HG02938 (cell line): Measurements from ENCODE around the gene MGAT5B.
"Not testable (repeated sequence)": the region's sequence is repeated elsewhere in the genome, so short reads cannot be mapped to it uniquely, and the experiment has no call there.

Experiments used
- ATAC-seq: cut with Tn5 transposase; IDR thresholded peaks from one replicate; pipeline ENCODE4 v1.9.1; 2021; ENCODE audit warnings: mild to moderate bottlenecking, moderate library complexity; ENCODE audit not compliant: unreplicated experiment

Gene MGAT5B

DNA sequence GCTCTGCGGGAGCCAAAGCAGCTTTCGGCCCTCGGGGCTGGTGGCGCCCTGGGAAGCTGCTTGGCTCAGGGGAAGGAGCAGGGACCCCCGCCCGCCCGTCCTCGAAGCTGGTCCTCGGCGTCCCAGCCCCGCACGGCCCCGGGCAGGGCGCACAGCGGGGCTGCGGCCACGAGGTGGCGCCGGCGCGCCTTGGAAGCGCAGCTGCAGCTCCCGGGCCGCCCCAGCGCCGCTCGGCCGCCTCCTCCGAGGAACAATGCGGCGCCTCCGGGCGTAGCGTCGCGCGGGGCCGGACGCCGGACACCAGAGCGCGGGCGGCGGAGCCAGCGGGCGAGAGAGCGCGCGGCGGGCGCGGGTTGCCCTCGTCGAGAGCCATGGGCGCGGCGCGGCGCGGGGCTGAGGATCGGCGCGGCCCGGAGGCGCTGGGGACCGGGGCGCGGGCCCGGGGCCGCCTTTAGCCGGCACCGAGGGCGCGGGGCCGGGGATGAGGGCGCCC is at the start of gene MGAT5B:
Gene MGAT5B (plus strand): TSS at position 229 of the 493 bp plus-strand sequence. CDS start 626 bp downstream, outside the sequence.
- no peak for ATAC-seq

GRCh38 chr17:76820039-76820438 is 48.2 kb upstream of the MGAT5B start:
- ATAC-seq, result no peak

- no peak for ATAC-seq
Measured at GRCh38 chr17:76820561-76820960, 47.6 kb upstream of the MGAT5B start.

- no peak for ATAC-seq
Measured at GRCh38 chr17:76822184-76822778, 45.9 kb upstream of the MGAT5B start.

- no peak for ATAC-seq
Measured at GRCh38 chr17:76824093-76824492, 44.1 kb upstream of the MGAT5B start.

GRCh38 chr17:76826330-76827068 is 41.7 kb upstream of the MGAT5B start:
- no peak for ATAC-seq

GRCh38 chr17:76827736-76828135 is 40.5 kb upstream of the MGAT5B start:
- ATAC-seq, result no peak

GRCh38 chr17:76830987-76831715 is 37.1 kb upstream of the MGAT5B start:
- ATAC-seq, result no peak

DNA sequence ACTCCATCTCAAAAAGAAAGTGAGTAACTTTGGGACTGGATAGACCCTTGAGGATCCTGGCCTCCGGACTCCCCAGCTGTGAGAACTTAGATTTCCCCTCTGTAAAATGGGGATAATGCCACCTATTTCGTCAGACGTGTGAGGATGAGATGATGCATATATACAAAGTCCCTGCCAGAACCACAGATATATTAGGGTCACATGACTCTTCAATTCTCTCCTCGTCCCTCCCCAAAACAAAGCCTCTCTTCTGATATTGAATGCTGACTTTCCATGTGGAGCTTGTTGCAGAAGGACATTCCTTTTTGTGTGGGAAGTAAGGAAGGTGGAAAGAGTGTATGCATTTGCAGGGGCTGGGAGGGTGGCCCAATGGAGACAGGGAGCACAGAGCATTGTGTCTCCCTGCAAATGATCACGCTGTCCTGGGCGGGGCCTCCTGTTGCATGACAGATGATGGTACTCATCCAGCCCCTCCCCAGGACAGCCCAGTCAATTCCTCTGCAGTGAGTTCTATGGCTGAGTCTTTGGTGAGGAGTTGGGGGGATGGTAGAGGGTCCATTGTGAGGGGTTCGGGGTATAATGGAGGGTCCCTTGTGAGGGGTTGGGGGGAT is 35.1 kb upstream of the MGAT5B start:
- ATAC-seq, result no peak

DNA sequence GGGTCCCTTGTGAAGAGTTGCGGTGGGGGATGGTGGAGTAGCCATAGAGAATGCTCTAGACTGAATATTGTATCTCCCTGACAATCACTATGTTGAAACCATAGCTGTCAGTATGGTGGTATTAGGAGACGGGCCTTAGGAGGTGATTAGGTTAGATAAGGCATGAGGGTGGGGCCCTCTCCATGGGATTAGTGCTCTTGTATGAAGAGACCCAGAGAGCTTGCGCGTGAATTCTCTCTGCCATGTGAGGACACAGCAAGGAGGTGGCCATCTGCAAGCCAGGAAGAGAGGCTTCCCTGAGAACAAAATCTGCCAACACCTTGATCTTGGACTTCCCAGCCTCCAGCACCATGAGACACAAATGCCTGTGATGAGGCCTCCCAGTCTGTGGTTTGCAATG is 34.5 kb upstream of the MGAT5B start:
- no peak for ATAC-seq

DNA sequence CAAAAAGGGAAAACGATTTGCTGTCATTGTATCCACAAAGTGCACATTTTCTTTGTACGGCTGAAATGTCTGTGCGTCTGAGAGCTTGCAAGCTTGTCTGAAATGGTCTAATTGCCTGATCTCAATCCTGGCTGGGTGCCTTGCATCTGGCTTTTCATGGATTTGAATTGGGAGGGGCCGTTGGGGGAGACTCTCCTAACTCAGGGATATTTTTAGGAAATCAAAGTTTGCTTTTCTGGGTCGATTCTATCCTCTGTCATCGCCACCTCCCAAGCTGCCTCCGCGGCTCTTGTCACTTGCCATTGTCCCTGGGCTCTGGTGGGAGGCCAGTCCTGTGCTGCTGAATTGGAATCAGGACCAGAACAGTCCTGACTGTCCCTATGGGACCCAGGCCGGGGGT is 33.3 kb upstream of the MGAT5B start:
- ATAC-seq, result no peak

GRCh38 chr17:76840443-76840767 is 27.8 kb upstream of the MGAT5B start:
- no peak for ATAC-seq

GRCh38 chr17:76840884-76841775 is 27.1 kb upstream of the MGAT5B start:
- no peak for ATAC-seq

DNA sequence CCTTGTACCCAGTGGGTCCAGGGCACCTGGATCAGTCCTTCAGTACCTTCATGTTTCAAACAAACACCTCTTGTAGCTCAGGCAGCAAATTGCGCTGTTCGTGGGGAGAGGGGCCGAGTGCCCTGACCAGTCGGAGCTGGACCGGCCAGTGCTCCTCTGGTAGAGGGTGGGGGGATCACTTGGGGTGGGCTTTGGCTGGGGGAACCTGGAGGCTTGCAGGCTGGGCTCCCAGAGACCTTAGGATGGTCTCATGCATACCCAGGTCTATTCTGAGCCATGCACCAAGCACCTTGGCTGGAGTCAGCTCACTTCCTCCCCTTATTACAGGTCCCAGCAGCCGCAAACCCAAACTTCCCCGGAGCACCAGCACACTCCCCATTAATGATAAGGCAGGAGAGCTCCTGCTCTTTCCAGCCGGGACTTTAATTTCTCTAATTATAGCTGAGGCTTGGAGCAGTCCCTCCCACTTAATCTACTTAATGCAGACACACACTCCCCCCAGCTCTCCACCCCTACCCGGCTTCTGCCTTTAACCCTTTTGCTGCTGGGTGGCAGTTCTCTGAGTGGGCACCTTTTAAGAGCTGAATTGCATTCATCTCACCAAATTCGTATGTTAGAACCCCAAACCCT is 26.3 kb upstream of the MGAT5B start:
- ATAC-seq, result no peak

DNA sequence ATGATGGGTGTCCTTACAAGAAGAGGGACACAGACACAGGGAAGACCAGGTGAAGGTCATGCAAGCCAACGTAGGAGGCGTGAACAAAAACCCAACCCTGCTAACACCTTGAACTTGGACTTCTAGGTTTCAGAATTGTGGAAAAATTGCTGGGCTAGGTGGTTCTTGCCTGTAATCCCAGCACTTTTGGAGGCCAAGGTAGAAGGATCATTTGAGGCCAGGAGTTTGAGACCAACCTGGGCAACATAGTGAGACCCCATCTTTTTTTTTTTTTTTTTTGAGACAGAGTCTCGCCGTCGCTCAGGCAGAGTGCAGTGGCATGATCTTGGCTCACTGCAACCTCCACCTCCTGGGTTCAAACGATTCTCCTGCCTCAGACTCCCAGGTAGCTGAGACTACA is 25.1 kb upstream of the MGAT5B start:
- ATAC-seq, result not testable (repeated sequence)

- no peak for ATAC-seq
Measured at GRCh38 chr17:76843703-76844484, 24.3 kb upstream of the MGAT5B start.

- ATAC-seq, result no peak
Measured at GRCh38 chr17:76844485-76844829, 23.7 kb upstream of the MGAT5B start.

DNA sequence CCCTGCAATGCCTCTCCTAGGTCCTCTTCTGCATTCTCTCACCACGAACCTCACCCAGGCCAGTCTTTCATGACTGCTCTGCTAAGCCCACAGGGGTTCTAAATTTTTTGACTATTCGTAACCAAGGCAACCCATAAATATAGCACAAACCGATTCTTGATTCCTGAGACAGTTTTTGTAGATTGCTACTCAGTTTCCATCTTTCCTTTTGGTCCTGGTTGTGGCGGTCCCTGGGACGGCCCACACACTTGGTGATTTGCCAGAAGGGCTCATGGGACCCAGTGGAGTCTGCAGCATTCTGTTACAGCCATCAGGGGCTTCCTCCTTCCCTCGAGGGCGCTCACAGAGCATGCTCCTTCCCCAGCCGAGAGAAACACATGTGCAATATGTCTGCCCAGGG is 23.4 kb upstream of the MGAT5B start:
- no peak for ATAC-seq

- ATAC-seq, result no peak
Measured at GRCh38 chr17:76845541-76846017, 22.6 kb upstream of the MGAT5B start.
